Urinary bladder (tissue), 4 donors: ENCODE data around the gene MMRN2. TPM values are rescaled to one million over a fixed set of nuclear protein-coding genes. Genes with fewer than 3 reads are reported as not detected.
"Not testable (repeated sequence)": the region's sequence is repeated elsewhere in the genome, so short reads cannot be mapped to it uniquely, and the experiment has no call there.

Source experiments
- DNase-seq: peaks from one replicate; pipeline ENCODE4 v3.0.0-alpha.2; 2015; ENCODE audit errors: extremely low spot score
- H3K27ac ChIP-seq: one replicate; pipeline ENCODE4 v1.5.1; 2013; ENCODE audit warnings: low read depth, mild to moderate bottlenecking, moderate library complexity
- H3K36me3 ChIP-seq: one replicate; pipeline ENCODE4 v1.6.1; 2013; ENCODE audit warnings: mild to moderate bottlenecking, moderate library complexity; ENCODE audit not compliant: insufficient read depth
- H3K4me1 ChIP-seq: one replicate; pipeline ENCODE4 v1.6.1; 2013; ENCODE audit warnings: mild to moderate bottlenecking, moderate library complexity; ENCODE audit not compliant: insufficient read depth
- H3K4me3 ChIP-seq: one replicate; pipeline ENCODE4 v1.5.1; 2013; ENCODE audit warnings: low read depth, low read length
- WGBS: extraction: QIAGEN DNeasy Blood & Tissue Kit; methylation state at CpG from one replicate; pipeline ENCODE4 v1.1.7; 2013; 5-methylcytosine and 5-hydroxymethylcytosine counted together
- polyA plus RNA-seq: library from polyadenylated mRNA; stranded (reverse); fragments of 200-250 nt; gene quantifications from one replicate; pipeline ENCODE4 v1.2.3, GENCODE V29; 2013
- total RNA-seq: library from RNA; depleted of rRNA; stranded (reverse); fragments of >200 nt; gene quantifications from one replicate; pipeline ENCODE4 v1.2.3, GENCODE V29; 2014
- donor health status: healthy with polysubstance abuse.
- donor health status: healthy.

The MMRN2 gene
- total and polyA plus RNA-seq, 2 donors, result 40.8 to 49.0 TPM

- 73% methylated on average over 13 of the region's 13 CpGs for WGBS
These were observed 20.5 kb downstream of the MMRN2 start for GRCh38 chr10:86936661-86937501.

GRCh38 chr10:86934162-86934711, 23.2 kb downstream of the MMRN2 start:
- H3K4me3 ChIP-seq, H3K36me3 ChIP-seq, DNase-seq, H3K27ac ChIP-seq, H3K4me1 ChIP-seq: not testable (repeated sequence)
- 88% methylated on average over 6 of the region's 6 CpGs for WGBS

More at GRCh38 chr10:86936661-86937501, 20.5 kb downstream of the MMRN2 start:
- Histone ChIP-seq H3K27ac (no peak overlapping the region), H3K4me1 (no peaks in the 10 kb centered on the region), H3K4me3 (no peak overlapping the region), H3K36me3 (no peaks in the 10 kb centered on the region)
- DNase-seq, result no peak

- DNase-seq, result no peak
- 78% methylated on average over 2 of the region's 2 CpGs for WGBS
These were observed 24.7 kb downstream of the MMRN2 start for GRCh38 chr10:86932674-86933073.

GRCh38 chr10:86931872-86932271, 25.5 kb downstream of the MMRN2 start:
- WGBS, result 80% methylated on average over 1 of the region's 1 CpG
- DNase-seq, result no peak
- Histone ChIP-seq H3K27ac (no peak overlapping the region), H3K4me3 (no peak overlapping the region), H3K36me3 (no peaks in the 10 kb centered on the region), H3K4me1 (no peaks in the 10 kb centered on the region)

More at GRCh38 chr10:86932674-86933073, 24.7 kb downstream of the MMRN2 start:
- H3K4me1 ChIP-seq, result no peaks in the 10 kb centered on the region
- H3K4me3 ChIP-seq, result no peak overlapping the region
- no peak overlapping the region for H3K27ac ChIP-seq
- H3K36me3 ChIP-seq, result no peaks in the 10 kb centered on the region

- H3K4me3 ChIP-seq, result no peak overlapping the region
- H3K36me3 ChIP-seq, result no peaks in the 10 kb centered on the region
- WGBS, result 80% methylated on average over 15 of the region's 15 CpGs
- H3K27ac ChIP-seq, result no peak overlapping the region
- H3K4me1 ChIP-seq, result no peaks in the 10 kb centered on the region
- no peak for DNase-seq
These were observed 27.7 kb downstream of the MMRN2 start for GRCh38 chr10:86929468-86930380.

GRCh38 chr10:86922553-86922961, 34.9 kb downstream of the MMRN2 start:
- no peak for DNase-seq
- H3K4me1 ChIP-seq, result no peaks in the 10 kb centered on the region
- H3K4me3 ChIP-seq, result no peak overlapping the region
- no peak overlapping the region for H3K27ac ChIP-seq
- peaks cover 4% of the 10 kb centered on the region for H3K36me3 ChIP-seq
- 70% methylated on average over 9 of the region's 9 CpGs for WGBS

GRCh38 chr10:86918022-86918471, 39.4 kb downstream of the MMRN2 start:
- 28% methylated on average over 5 of the region's 5 CpGs for WGBS
- DNase-seq, result no peak
- H3K4me3 ChIP-seq, result no peak overlapping the region
- peaks cover 6% of the 10 kb centered on the region for H3K36me3 ChIP-seq
- no peaks in the 10 kb centered on the region for H3K4me1 ChIP-seq
- no peak overlapping the region for H3K27ac ChIP-seq

GRCh38 chr10:86914734-86915133, 42.7 kb downstream of the MMRN2 start:
- Histone ChIP-seq H3K36me3 (peaks cover 2% of the 10 kb centered on the region), H3K4me3 (no peak overlapping the region), H3K4me1 (no peaks in the 10 kb centered on the region), H3K27ac (no peak overlapping the region)
- WGBS, result 73% methylated on average over 1 of the region's 1 CpG
- DNase-seq, result no peak

- H3K4me1 ChIP-seq, result no peaks in the 10 kb centered on the region
- H3K27ac ChIP-seq, result no peak overlapping the region
- H3K36me3 ChIP-seq, result no peaks in the 10 kb centered on the region
- no peak for DNase-seq
- 64% methylated on average over 1 of the region's 1 CpG for WGBS
- no peak overlapping the region for H3K4me3 ChIP-seq
These were observed 52.0 kb downstream of the MMRN2 start for GRCh38 chr10:86905429-86905828.

GRCh38 chr10:86904600-86904999, 52.8 kb downstream of the MMRN2 start:
- Histone ChIP-seq H3K36me3 (no peaks in the 10 kb centered on the region), H3K4me1 (no peaks in the 10 kb centered on the region), H3K4me3 (no peak overlapping the region), H3K27ac (no peak overlapping the region)
- no peak for DNase-seq
- WGBS, result 93% methylated on average over 2 of the region's 2 CpGs

- Histone ChIP-seq H3K4me3 (no peak overlapping the region), H3K4me1 (no peaks in the 10 kb centered on the region), H3K27ac (no peak overlapping the region), H3K36me3 (no peaks in the 10 kb centered on the region)
- 19% methylated on average over 2 of the region's 2 CpGs for WGBS
- DNase-seq, result no peak
These were observed 56.5 kb downstream of the MMRN2 start for GRCh38 chr10:86900955-86901354.

GRCh38 chr10:86899670-86900276, 57.6 kb downstream of the MMRN2 start:
- Histone ChIP-seq H3K27ac (no peak overlapping the region), H3K4me1 (no peaks in the 10 kb centered on the region), H3K4me3 (no peak overlapping the region), H3K36me3 (peaks cover 2% of the 10 kb centered on the region)
- peak; percentile 43 for DNase-seq
- 11% methylated on average over 9 of the region's 9 CpGs for WGBS

GRCh38 chr10:86899132-86899531, 58.3 kb downstream of the MMRN2 start:
- WGBS, result 65% methylated on average over 6 of the region's 6 CpGs
- Histone ChIP-seq H3K27ac (no peak overlapping the region), H3K4me3 (no peak overlapping the region), H3K4me1 (no peaks in the 10 kb centered on the region), H3K36me3 (peaks cover 2% of the 10 kb centered on the region)
- no peak for DNase-seq
